Hippocampal formation (tissue), 2 donors: ENCODE data around the gene PRR30.
"Not testable (repeated sequence)": the region's sequence is repeated elsewhere in the genome, so short reads cannot be mapped to it uniquely, and the experiment has no call there.

Source experiments
- DNase-seq, 2 donors: peaks; one replicate each; lab custom pipeline; 2025; lab: John Stamatoyannopoulos, UW

The PRR30 gene

GRCh38 chr2:27139310-27139709 is at the start of gene PRR30:
PRR30 (minus strand) TSS chr2:27139410; CDS start chr2:27138329, 1,081 bp downstream.
- no peak for DNase-seq

GRCh38 chr2:27186613-27187345 is 47.6 kb upstream of the PRR30 start:
- no peak for DNase-seq

- no peak for DNase-seq
Observed at GRCh38 chr2:27185331-27186026, 46.3 kb upstream of the PRR30 start.

- DNase-seq, result no peak
Observed at GRCh38 chr2:27184115-27184514, 44.9 kb upstream of the PRR30 start.

DNA sequence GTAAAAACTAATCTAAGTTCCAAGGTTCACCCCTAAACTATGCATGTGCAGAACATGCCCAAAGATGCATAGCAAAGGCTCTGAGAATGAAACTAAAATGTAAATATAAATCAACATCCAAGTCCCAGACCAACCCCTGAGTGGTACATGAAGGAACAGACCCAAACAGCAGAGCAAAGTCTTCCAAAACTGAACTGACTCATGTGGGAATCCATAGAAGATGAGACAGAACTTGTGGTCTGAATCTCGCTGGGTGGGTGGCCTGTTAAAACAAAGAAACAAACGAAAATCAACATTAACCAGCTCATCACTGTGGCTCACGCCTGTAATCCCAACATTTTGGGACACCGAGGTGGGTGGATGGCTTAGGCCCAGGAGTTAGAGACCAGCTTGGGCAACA is 43.1 kb upstream of the PRR30 start:
- DNase-seq, result no peak

GRCh38 chr2:27179344-27180000 is 40.3 kb upstream of the PRR30 start:
- DNase-seq, result no peak

GRCh38 chr2:27178469-27178868 is 39.3 kb upstream of the PRR30 start:
- DNase-seq, result no peak

DNA sequence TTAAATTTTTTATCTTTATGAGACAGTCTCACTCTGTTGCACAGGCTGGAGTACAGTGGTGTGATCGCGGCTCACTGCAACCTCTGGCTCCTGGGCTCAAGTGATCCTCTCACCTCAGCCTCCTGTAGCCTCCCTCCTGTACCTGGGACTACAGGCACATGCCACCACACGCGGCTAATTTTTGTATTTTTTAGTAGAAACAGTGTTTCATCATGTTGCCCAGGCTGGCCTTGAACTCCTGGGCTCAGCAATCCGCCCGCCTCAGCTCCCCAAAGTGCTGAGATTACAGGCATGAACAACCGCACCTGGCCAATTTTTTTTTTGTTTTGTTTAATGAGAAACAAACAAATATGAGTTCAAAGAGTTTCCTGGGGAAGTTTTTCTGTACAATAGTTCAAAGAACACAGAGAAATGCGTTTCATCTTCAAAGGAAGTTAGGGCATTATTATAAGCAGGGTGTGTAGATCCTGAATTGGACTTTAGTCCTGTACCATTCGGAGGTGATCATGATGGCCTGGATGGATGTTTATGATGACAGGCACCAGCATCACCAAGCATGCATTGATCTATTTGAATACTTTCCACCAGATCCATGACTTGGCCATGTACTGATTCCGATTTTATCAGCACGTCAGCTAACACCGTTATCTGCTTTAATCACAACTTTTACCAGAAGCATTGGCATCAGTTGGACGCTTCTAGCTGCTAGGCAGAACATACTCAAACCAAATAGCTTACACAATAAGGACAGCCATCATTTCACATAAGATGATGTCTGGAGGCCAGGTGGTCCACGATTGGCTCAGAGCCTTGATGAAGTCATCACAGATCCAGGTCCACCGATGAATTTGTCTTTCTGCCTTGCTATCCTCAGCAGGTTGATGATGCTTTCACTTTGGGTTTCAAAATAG is 38.5 kb upstream of the PRR30 start:
- no peak for DNase-seq

- not testable (repeated sequence) for DNase-seq
Observed at GRCh38 chr2:27175781-27176180, 36.6 kb upstream of the PRR30 start.

DNA sequence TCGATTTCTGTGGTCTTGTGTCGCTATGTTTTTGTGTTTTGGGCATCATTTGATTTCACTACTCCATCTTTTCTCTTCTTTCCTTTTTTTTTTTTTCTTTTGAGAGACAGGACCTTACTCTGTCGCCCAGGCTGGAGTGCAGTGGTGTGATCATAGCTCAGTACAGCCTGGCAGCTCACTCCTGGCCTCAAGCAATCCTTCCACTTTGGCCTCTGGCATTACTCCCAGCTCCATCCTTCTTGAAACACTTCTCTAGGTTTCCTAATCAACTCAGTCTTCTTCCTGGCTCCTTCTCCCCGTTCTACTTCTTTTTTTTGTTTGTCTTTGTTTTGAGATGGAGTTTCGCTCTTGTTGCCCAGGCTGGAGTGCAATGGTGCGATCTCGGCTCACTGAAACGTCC is 36.1 kb upstream of the PRR30 start:
- no peak for DNase-seq

- DNase-seq, result no peak
Observed at GRCh38 chr2:27174638-27175037, 35.4 kb upstream of the PRR30 start.

DNA sequence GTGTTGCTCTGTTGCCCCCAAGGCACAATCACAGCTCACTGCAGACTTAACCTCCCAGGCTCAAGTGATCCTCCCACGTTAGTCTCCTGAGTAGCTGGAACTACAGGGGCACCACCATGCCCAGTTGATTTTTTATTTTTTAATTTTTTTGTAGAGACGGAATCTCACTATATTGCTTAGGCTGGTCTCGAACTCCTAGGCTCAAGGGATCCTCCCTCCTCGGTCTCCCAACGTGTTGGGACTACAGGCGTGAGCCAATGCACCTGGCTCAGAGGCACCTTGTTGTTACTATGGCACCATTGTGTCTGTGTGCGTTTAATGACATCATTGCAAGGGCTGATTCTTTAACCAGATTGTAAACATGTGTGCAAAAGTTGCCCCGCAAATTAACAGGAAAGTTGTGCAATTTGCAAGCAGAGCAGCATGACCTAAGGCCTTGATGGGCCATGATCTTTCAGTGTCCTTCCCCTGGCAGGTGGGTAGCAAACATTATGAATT is 32.2 kb upstream of the PRR30 start:
- no peak for DNase-seq

DNA sequence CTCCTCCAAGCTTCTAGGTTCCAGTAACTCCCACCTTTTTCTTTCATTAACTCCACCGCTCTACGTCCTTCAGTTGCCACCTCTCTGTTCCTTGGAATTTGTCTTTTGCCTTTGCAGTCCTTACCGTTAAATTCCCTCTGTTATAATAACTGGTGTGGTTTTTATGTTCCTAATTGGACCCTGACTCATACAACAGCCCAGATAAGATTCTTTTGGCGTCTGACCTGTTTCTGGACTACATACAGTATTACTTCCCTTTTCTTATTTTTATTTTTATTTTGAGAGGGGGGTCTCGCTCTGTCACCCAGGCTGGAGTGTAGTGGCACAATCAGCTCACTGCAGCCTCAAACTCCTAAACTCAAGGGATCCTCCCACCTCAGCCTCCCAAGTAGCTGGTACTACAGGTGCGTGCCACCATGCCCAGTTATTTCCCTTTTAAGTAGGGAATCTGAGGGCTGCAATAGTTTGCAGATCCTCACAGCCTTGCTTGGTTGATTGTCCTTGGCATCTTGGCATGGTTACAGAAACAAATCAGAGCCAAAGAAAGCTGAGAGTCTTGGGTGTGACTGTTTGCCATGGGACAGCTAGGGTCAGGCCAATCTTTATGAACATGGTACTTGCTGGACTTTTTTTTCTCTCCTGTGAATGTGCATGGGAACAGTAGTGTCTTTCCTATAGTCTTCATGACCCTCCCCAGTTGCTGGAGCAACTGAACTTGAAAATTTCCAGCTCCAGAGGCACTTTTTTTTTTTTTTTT is 31.5 kb upstream of the PRR30 start:
- DNase-seq, result no peak

GRCh38 chr2:27164960-27165763 is 26.0 kb upstream of the PRR30 start:
- DNase-seq, result no peak

GRCh38 chr2:27162151-27163121 is 23.2 kb upstream of the PRR30 start:
- DNase-seq, result no peak

- no peak for DNase-seq
Observed at GRCh38 chr2:27160191-27160590, 21.0 kb upstream of the PRR30 start.

GRCh38 chr2:27159271-27159670 is 20.1 kb upstream of the PRR30 start:
- no peak for DNase-seq

- DNase-seq, result no peak
Observed at GRCh38 chr2:27158468-27158867, 19.3 kb upstream of the PRR30 start.

DNA sequence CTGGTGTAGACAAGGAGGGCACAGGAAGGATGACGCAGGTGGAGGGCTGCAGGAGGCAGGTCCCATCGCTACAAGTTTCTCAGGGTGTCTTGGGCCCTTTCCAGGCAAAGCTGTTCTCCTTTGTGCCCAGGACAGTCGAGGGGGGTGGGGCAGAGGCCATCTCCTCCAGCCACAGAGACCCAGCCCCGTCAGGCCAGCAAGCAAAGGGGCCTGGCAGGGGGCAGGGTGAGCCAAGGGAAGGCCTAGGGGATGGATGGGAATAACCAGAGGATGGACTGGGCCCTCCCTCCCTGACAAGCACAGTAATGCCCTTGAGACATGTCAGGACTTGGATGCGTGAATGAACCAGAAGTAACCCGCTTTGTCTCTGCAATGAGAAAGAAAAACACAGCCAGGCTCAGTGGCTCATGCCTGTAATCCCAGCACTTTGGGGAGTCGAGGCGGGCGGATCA is 15.9 kb upstream of the PRR30 start:
- no peak for DNase-seq
